HG03108 (cell line): Measurements from ENCODE around the gene SYTL3.

Experiments used
- ATAC-seq: cut with Tn5 transposase; IDR thresholded peaks from one replicate; pipeline ENCODE4 v1.9.1; 2021; ENCODE audit warnings: moderate library complexity; ENCODE audit not compliant: unreplicated experiment

Gene SYTL3

DNA sequence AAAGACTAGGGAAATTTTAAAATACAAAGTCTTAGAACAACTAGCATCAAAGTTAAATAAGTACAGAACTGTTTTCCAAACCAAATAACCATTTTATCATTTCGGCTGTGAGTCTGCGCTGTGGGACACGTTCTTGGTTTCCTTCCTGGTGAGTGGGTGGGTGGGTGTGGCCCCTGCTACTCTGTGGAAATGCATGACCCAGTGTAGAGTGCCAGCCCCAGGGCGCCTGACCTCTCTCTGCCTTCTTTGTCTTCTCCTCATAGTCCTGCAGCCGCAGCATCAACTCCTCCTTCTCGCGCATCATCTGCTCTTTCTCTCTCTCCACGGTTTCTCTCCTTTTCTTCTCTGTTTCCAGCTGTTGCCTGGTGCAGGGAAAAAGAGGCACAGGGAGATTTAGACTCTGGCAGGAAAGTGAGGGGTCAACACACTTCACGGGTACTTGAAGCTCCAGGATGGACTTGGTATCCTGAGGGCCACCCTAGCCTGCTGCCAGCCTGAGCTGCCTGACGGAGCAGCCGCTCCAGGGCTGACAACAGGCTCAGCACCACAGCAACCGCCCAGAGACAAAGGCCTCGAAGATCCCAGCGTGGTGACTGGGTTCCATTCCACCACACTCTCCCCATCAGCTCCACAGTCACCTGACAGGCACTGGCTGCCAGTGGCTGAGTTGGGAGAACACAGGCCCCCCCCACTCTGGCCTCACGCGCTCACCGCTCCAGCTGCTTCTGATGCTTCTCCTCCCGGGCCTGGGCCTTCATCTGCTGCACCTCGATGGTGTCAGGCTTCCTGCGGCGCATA lies 120.9 kb downstream of the SYTL3 start:
- ATAC-seq, result no peak

DNA sequence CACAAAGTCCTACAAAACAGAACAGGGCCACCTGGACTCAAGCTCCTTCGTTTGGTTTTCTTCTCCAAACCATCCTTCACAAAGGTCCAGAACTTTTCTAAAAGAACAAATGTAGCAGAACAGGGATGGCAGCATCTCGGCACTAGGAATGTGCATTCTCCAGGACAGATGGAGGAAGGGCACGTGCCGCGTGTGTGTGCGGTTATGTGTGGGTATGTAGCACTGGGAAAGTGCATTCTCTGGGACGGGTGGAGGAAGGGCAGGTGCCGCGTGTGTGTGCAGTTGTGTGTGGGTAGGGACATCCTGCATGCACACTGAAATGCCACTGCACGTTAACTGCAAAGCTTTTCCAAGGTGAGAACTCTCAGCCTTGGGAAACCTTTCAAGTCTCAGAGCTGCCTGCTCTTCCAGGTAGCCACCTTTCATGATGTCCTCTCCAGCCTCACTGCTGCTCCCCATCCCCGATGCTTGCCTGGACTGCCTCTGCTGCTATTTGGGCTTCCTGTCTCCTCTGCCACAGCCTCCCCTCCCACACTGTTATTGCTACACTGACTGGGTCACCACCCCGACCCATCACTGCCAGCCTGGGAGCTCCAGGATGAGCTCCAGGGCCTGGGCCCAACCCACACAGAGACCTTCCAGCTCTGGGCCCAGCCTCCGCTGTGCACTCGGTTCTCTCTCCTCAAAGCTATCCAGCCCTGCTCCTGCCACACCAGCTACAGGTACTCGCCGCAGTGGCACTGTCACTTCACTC lies 121.7 kb downstream of the SYTL3 start:
- no peak for ATAC-seq

GRCh38 chr6:158772172-158772571 lies 122.3 kb downstream of the SYTL3 start:
- no peak for ATAC-seq

- ATAC-seq, result no peak
Measured at GRCh38 chr6:158772851-158773371, 123.1 kb downstream of the SYTL3 start.

GRCh38 chr6:158773581-158774449 lies 124.0 kb downstream of the SYTL3 start:
- ATAC-seq, result no peak

GRCh38 chr6:158774717-158775449 lies 125.0 kb downstream of the SYTL3 start:
- ATAC-seq, result no peak

DNA sequence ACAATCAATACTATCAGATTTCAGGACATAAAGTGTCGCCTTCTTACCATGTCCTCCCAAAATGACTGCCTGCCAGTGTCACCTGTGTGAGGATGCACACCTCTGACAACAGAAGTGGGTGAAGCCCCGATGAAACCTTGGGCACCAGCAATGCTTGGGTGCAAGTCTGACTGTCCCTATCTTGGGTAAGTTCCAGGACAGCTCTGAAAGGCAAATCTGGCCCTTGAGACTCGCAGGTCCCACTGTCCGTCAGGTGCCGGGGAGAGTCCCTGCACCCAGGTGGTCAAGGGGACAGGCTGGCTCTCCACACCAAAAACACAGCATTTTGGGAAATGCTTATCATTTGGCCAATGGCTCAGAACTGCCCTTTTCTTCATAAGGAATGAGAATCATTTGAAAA lies 126.0 kb downstream of the SYTL3 start:
- ATAC-seq, result no peak

DNA sequence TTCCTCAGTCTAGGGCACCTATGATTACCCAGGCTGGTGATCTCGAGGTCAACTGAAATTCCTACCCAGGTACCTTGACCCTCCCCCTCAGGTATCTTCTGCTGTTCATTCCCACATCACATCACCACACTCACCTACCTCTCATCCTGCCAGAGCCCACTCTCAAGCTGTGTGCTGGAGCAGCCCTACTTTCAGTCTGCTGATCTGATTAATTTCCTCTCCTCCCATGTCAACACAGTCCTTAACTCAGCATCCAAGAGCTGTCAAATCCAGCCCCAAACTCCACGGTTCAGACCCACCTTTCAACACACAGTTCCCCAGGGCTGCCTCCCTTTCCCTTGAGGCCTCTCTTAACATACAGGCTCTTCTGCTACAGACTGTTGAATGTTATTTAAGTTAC lies 126.9 kb downstream of the SYTL3 start:
- ATAC-seq, result no peak

- ATAC-seq, result no peak
Measured at GRCh38 chr6:158777510-158777909, 127.7 kb downstream of the SYTL3 start.

DNA sequence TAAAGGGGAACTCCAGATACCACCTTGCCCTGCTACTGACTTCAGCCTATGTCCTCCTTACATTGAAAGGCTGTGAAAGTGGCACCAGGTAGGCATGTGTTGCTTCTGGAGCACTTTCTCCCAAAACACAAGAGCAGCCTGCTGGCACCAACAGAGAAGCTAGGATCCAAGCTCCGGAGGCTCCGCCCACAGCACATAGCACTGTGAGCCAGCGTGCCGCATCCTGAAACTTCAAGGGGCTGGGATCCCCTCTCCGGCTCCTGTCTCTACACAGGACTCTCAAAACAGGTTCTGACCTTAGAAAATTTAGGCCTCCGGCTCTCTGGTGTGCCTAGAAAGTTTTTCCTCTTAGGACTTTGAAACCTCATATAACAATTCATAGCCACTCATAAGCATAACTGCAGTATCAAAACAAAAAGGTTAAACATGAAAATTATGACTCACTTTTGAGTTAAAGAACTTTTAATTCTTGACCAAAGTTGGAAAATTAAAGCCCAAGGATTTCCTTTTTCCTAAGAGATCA lies 128.2 kb downstream of the SYTL3 start:
- ATAC-seq, result no peak

DNA sequence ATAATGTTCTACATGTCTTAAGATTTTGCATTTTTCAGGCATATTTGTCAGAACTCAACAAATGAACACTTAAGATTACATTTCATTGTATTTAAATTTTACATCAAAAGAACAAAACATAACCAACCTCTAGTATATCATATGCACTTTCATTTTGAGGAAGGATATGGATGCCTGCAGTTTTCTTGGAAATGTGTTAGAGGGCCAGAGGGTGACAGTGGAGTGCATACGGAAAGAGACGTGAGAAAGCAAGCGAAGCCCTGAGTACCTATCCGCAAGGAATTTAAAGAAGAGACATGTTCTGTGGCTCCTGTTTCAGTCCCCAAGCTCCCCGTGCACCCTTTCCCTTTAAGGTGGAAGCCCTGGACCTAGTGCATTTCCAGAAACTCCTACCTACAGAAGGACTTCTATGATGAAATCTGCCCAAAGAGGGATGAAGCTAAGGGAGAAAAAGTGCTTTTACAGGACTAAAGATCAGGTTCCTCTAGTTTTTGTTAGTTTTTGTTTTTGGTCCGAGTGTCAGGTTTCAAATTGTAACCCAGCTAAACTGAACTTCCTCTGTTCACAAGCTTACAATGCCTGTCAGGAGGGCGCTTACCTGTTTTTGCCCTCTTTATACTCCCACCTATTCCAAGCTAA lies 130.5 kb downstream of the SYTL3 start:
- ATAC-seq, result no peak

DNA sequence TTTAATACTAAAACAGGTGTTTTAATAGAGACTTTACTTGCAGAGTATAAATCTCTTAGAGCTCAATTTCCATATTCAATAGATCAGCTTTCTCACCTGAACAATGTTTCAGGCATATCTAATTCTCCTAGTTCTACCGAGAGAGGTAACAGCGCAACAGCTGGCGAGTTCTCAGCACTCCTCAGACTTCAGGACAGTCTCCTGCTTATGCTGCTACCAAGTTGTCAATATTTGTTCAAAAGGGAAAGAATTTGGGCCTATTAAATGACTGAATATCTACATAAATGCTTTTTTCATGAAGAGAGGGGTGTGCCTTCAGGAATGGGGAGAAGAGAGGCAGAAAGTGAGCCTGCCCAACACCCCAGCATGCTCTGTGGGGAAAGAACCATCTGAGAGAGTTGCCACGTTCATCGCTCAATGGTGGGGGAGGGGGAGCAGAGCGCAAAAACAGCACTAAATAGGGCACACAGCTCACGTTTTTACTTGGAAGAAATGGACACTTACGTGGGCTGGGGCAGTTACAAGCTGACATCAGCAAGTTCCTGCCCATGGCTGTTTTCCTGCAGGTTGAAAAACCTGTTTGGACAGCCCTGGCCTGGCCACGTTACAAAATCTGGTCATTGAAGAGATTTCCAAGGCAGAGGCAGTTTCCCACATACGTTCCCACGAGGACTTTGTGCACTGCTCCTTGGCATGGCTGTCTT lies 131.3 kb downstream of the SYTL3 start:
- no peak for ATAC-seq

DNA sequence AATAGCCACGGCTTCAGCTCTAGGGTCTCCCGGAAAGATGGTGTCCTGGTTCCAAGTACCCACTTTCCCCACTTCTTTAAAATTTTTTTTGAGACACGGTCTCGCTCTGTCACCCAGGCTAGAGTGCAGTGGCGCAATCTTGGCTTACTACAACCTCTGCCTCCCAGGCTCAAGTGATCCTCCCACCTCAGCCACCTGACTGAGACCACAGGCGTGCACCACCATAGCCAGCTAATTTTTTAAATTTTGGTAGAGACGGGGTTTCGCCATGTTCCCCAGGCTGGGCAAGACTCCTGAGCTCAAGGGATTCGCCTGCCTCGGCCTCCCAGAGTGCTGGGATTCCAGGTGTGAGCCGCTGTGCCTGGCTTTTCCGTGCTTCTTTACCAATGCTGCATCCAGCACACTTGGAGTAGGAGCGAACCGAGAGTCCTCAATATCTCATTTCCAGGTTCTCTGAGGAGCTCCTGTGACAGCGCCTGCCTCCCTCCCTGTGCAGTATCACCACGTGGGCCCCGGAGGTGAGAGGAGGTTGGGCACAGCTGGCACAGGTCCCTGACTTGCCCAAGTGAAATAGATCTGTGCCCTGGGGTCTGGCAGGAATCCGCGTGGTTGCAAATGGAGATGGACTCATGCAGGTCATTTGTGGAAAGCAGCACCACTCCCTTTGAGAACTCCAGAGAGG lies 132.0 kb downstream of the SYTL3 start:
- no peak for ATAC-seq

GRCh38 chr6:158782432-158783166 lies 132.7 kb downstream of the SYTL3 start:
- ATAC-seq, result no peak

- ATAC-seq, result no peak
Measured at GRCh38 chr6:158783167-158783450, 133.3 kb downstream of the SYTL3 start.

DNA sequence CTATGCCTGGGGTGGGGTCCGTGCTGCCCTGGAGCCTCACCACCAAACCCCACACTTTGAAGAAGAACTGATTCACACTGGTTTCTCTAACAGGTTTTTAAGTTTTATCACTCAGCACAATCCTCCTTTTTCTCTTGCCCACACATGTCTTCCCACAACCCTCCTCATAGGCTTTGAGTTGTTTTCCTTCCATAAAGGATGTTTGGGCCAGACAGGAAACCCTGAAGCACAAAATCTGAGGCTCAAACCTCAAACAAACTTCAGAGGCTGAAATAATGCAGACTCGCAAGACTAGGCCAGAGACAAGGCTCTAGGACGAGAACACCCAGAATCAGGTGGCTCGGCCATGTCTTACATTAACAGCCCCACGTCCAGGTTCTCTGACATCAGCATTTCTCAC lies 134.0 kb downstream of the SYTL3 start:
- no peak for ATAC-seq

GRCh38 chr6:158784505-158784904 lies 134.7 kb downstream of the SYTL3 start:
- ATAC-seq, result no peak

GRCh38 chr6:158785036-158785435 lies 135.2 kb downstream of the SYTL3 start:
- ATAC-seq, result no peak
